Measurements from ENCODE around the gene LTK.

The LTK gene

DNA sequence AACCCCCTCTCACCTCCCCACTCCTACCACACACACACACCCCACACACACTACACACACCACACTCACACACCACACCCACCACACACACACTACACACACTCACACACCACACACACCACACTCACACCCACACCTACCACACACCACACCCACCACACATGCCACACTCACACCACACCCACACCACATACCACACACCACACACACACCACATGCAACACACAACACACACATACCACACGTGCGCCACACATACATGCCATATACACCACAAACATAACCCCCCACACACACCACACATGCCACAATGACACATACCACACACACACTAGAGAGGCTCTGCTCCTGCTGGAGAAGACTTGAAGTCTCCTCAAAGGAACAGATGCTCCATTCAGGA lies 25.8 kb downstream of the LTK start:
- no peaks in the 10 kb centered on the region for H3K36me3 ChIP-seq
- TF ChIP-seq, protein P1, sequence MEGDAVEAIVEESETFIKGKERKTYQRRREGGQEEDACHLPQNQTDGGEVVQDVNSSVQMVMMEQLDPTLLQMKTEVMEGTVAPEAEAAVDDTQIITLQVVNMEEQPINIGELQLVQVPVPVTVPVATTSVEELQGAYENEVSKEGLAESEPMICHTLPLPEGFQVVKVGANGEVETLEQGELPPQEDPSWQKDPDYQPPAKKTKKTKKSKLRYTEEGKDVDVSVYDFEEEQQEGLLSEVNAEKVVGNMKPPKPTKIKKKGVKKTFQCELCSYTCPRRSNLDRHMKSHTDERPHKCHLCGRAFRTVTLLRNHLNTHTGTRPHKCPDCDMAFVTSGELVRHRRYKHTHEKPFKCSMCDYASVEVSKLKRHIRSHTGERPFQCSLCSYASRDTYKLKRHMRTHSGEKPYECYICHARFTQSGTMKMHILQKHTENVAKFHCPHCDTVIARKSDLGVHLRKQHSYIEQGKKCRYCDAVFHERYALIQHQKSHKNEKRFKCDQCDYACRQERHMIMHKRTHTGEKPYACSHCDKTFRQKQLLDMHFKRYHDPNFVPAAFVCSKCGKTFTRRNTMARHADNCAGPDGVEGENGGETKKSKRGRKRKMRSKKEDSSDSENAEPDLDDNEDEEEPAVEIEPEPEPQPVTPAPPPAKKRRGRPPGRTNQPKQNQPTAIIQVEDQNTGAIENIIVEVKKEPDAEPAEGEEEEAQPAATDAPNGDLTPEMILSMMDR (IDR thresholded peaks at IDR 0.05; ENCODE audit: low read depth, low read length) = no peak
- no peak overlapping the region for H3K4me3 ChIP-seq (ENCODE audit: low read depth, low read length)

DNA sequence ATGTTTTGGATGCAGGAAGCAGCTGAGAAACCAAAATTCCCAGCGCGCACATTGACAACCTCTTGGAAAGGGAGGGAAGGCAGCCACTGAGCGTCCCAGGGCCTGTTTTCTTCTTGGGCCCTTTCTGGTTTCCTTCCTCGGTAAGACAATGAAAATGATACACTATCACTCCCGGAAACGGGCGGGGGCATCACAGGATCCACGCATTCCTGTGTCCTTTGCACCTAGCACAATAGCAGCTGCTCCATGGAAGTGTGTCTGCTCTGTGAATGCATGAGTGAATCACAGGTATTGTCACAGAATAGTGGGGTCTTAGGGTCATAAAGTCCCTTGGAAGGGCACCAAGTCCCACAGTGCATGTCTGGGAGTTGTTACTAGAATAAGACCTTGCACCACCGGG lies 26.2 kb downstream of the LTK start:
- no peak for DNase-seq
- Histone ChIP-seq H3K9me3 (no peaks in the 10 kb centered on the region), H3K36me3 (no peaks in the 10 kb centered on the region), H3K27me3 (no peaks in the 10 kb centered on the region), H3K4me3 (ENCODE audit: low read depth, low read length) (no peak overlapping the region), H3K4me1 (peaks cover 1% of the 10 kb centered on the region; the same call in 1 of the 2 replicates)
- TF ChIP-seq, protein P1 (IDR thresholded peaks at IDR 0.05; ENCODE audit: low read depth, low read length) = no peak

More for the DNA sequence above, 25.8 kb downstream of the LTK start:
- H3K27me3 ChIP-seq = no peaks in the 10 kb centered on the region
- H3K4me1 ChIP-seq = peaks cover 5% of the 10 kb centered on the region; the same call in 1 of the 2 replicates
- no peak for DNase-seq
- H3K9me3 ChIP-seq = no peaks in the 10 kb centered on the region

DNA sequence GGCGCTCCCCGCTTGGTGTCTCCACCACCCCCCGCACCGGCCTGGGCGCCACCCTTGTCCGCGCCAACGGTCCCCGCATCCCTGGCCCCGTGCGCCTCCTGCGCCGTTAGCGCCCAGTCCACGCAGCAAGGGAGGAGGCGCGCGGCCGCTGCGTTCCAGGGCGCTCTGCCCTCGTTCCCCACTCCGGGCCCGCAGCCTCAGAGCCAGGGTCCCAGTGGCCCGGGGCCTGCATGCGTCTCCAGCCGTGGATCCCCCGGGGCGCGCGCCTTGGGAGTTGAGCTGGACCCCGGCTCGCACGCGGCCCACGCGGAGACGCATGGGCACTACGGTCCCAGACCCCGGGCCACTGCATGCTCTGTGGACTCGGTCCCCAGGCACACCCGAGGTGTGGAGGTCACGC lies 27.3 kb downstream of the LTK start:
- no peak for DNase-seq
- Histone ChIP-seq H3K27me3 (no peaks in the 10 kb centered on the region), H3K9me3 (no peaks in the 10 kb centered on the region), H3K4me3 (ENCODE audit: low read depth, low read length) (no peak overlapping the region), H3K4me1 (no peaks in the 10 kb centered on the region), H3K36me3 (peaks cover 5% of the 10 kb centered on the region; the same call in 1 of the 2 replicates)
- TF ChIP-seq, protein P1 (IDR thresholded peaks at IDR 0.05; ENCODE audit: low read depth, low read length) = no peak

DNA sequence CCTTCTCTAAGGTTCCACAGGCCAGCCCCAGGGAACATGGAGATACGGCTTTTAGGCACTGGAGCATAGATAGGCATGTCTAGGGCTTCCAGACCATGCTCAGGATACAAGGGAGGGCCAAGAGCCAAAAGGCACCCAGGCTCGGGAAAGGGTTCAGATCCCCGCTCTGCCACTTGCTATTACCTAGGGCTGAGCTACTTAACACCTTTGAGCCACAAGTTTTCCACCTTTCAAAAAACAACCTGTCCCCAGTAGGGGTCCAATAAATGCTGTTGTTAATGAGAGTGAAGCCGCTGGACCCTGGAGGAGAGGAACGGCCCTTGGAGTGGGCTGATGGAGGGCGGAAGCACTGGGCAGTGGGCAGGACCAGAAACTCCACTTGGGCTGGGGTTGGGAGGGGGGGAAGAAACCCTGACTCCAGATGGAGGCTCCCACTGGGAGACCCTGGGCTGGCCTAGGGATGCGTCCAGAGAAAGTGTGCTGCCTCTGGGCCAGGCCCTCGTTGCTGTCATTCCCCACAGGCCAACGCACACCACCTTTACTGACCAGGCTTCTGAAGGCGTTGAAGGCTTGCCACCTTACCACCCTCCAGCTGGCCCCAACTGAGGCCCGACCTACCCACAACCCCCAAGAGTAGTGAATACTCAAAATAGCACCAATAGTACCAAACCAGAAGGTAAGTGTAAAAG lies 28.5 kb downstream of the LTK start:
- no peak for DNase-seq
- Histone ChIP-seq H3K9me3 (no peaks in the 10 kb centered on the region), H3K27me3 (no peaks in the 10 kb centered on the region), H3K4me1 (no peaks in the 10 kb centered on the region), H3K36me3 (peaks cover 14% of the 10 kb centered on the region), H3K4me3 (ENCODE audit: low read depth, low read length) (no peak overlapping the region)
- TF ChIP-seq, protein P1 (IDR thresholded peaks at IDR 0.05; ENCODE audit: low read depth, low read length) = no peak

DNA sequence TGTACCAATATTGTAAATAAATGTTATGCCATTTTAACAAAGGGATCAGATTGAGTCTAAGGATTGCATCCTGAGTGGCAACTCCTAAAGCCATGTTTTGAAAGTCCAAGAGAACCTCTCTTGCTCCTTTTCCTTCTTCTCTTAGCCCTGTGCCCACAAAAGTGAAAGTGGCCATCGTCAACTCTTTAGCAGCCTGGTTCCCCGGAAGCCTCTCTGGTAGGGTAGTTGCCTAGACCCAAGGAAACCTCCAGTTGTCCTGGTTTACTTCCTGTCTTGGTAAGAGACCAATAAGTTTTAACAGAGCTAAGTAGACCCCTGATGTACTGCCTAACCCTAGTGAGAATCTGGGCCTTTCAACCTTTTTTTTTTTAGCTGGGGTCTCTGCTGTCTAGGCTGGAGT lies 30.1 kb downstream of the LTK start:
- H3K36me3 ChIP-seq = peaks cover 23% of the 10 kb centered on the region
- no peak for DNase-seq
- no peaks in the 10 kb centered on the region for H3K4me1 ChIP-seq
- no peaks in the 10 kb centered on the region for H3K27me3 ChIP-seq
- no peaks in the 10 kb centered on the region for H3K9me3 ChIP-seq
- TF ChIP-seq, protein P1 (IDR thresholded peaks at IDR 0.05; ENCODE audit: low read depth, low read length) = no peak
- H3K4me3 ChIP-seq (ENCODE audit: low read depth, low read length) = no peak overlapping the region

DNA sequence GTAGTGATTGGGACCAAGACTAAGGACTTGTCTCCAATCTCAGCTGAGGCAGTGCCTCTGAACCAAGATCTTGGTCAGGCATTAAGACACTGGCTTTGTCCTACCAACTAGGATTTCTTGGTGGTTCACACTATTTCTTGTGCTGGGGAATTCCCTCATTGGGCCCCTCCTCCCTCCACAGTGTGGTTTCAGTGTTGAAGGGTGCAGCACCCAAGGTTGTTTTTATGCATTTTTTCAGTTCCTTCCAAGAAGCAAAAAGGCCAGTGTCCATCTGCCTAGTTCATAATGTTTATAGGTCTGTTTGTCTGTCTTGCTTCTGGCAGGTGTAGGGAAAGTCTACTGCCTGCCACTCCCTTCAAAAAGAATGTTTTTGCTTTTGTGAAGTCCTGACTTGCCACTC lies 30.5 kb downstream of the LTK start:
- H3K36me3 ChIP-seq = peaks cover 23% of the 10 kb centered on the region
- no peak for DNase-seq
- H3K27me3 ChIP-seq = no peaks in the 10 kb centered on the region

More for the DNA sequence above, 30.5 kb downstream of the LTK start:
- Histone ChIP-seq H3K4me3 (ENCODE audit: low read depth, low read length) (no peak overlapping the region), H3K4me1 (no peaks in the 10 kb centered on the region), H3K9me3 (no peaks in the 10 kb centered on the region)
- TF ChIP-seq, protein P1 (IDR thresholded peaks at IDR 0.05; ENCODE audit: low read depth, low read length) = no peak

Measured in BE2C (cell line).